COLO668 (cell line): Measurements from ENCODE around the gene FCF1.
"Not testable (repeated sequence)": the region's sequence is repeated elsewhere in the genome, so short reads cannot be mapped to it uniquely, and the experiment has no call there.

Experiments
- DNase-seq: peaks from one replicate; lab custom pipeline; 2025; ENCODE audit not compliant: unreplicated experiment; lab: John Stamatoyannopoulos, UW

FCF1 gene

GRCh38 chr14:74698465-74698864 lies 14.5 kb upstream of the FCF1 start:
- no peak for DNase-seq

GRCh38 chr14:74702293-74702692 lies 10.7 kb upstream of the FCF1 start:
- no peak for DNase-seq

- DNase-seq: no peak
These were observed 9.9 kb upstream of the FCF1 start for GRCh38 chr14:74703043-74703442.

GRCh38 chr14:74704656-74705055 lies 8.3 kb upstream of the FCF1 start:
- DNase-seq: no peak

- no peak for DNase-seq
These were observed 7.1 kb upstream of the FCF1 start for GRCh38 chr14:74705613-74706500.

GRCh38 chr14:74710480-74710879 lies 2.5 kb upstream of the FCF1 start:
- no peak for DNase-seq

- no peak for DNase-seq
These were observed 1.3 kb upstream of the FCF1 start for GRCh38 chr14:74711651-74712050.

- DNase-seq: no peak
These were observed 421 bp downstream of the FCF1 start for GRCh38 chr14:74713395-74713735.

- DNase-seq: no peak
These were observed 7.6 kb downstream of the FCF1 start for GRCh38 chr14:74720526-74720925.

GRCh38 chr14:74723134-74723533 lies 10.2 kb downstream of the FCF1 start:
- DNase-seq: no peak

GRCh38 chr14:74732387-74732786 lies 19.4 kb downstream of the FCF1 start:
- DNase-seq: no peak

GRCh38 chr14:74733221-74733620 lies 20.3 kb downstream of the FCF1 start:
- DNase-seq: no peak

GRCh38 chr14:74735125-74735524 lies 22.2 kb downstream of the FCF1 start:
- DNase-seq: no peak

GRCh38 chr14:74737753-74738325 lies 24.9 kb downstream of the FCF1 start:
- no peak for DNase-seq

GRCh38 chr14:74739293-74740030 lies 26.5 kb downstream of the FCF1 start:
- no peak for DNase-seq

GRCh38 chr14:74747237-74747636 lies 34.3 kb downstream of the FCF1 start:
- no peak for DNase-seq

- no peak for DNase-seq
These were observed 41.2 kb downstream of the FCF1 start for GRCh38 chr14:74754157-74754556.

GRCh38 chr14:74754899-74755298 lies 42.0 kb downstream of the FCF1 start:
- no peak for DNase-seq

GRCh38 chr14:74756326-74756725 lies 43.4 kb downstream of the FCF1 start:
- no peak for DNase-seq

- DNase-seq: not testable (repeated sequence)
These were observed 45.6 kb downstream of the FCF1 start for GRCh38 chr14:74758505-74758904.

- DNase-seq: peak; percentile 97
These were observed 50.2 kb downstream of the FCF1 start, which contains the start of gene YLPM1 for GRCh38 chr14:74762917-74763802. YLPM1 (plus strand) TSS chr14:74763316; CDS start chr14:74763490, 174 bp downstream.
